Panc1 (cell line): ENCODE data around the gene CHPT1. TPM values are rescaled to one million over a fixed set of nuclear protein-coding genes. Genes with fewer than 3 reads are reported as not detected.

ENCODE experiments used
- ATAC-seq: fragments of 200-7000 bp; cut with Tn5 transposase; 2 replicates; pipeline ENCODE4 v1.9.1; 2020; ENCODE audit warnings: mild to moderate bottlenecking, moderate library complexity
- BruUV-seq: library from RNA; stranded (reverse); fragments of 400-500 nt; replicated peaks from 2 replicates; lab custom pipeline; 2021; lab: Mats Ljungman, UMichigan
- CTCF ChIA-PET: fragments of 300-600 bp; sonication (Branson Sonifier 250); formaldehyde crosslinking; loops from one replicate; lab custom pipeline; 2022; ENCODE audit warnings: antibody characterized with exemption; lab: Charles Lee
- POLR2A ChIA-PET: fragments of 300-600 bp; sonication (Branson Sonifier 250); formaldehyde crosslinking; loops from one replicate; lab custom pipeline; 2022; ENCODE audit warnings: antibody characterized with exemption; lab: Charles Lee
- DNase-seq: peaks from one replicate; pipeline ENCODE4 v3.0.0-alpha.2; 2010; ENCODE audit warnings: low read depth, low spot score
- H3K27ac ChIP-seq: 2 replicates; pipeline ENCODE4 v1.5.1; 2011; ENCODE audit warnings: mild to moderate bottlenecking, low read length, inconsistent platforms
- H3K27me3 ChIP-seq: fragments of 200-500 bp; sonication (Bioruptor generic); 2 replicates; pipeline ENCODE4 v1.6.0; 2014; ENCODE audit warnings: low read length, inconsistent platforms; ENCODE audit not compliant: control insufficient read depth, insufficient read depth
- H3K36me3 ChIP-seq: fragments of 200-500 bp; sonication (Bioruptor generic); 2 replicates; pipeline ENCODE4 v1.5.1; 2014; ENCODE audit warnings: inconsistent platforms, mild to moderate bottlenecking, low read length, moderate library complexity; ENCODE audit not compliant: control insufficient read depth, insufficient read depth
- H3K4me1 ChIP-seq: 2 replicates; pipeline ENCODE4 v1.5.1; 2011; ENCODE audit warnings: inconsistent platforms, mild to moderate bottlenecking, low read length, moderate library complexity; ENCODE audit not compliant: control insufficient read depth, insufficient read depth
- H3K4me3 ChIP-seq, 2 experiments: 2 replicates each; pipeline ENCODE4 v1.5.1; 2011 to 2012; ENCODE audit warnings: low read depth in 2 of 2, low read length in 2 of 2, mild to moderate bottlenecking in 2 of 2, inconsistent platforms in 1 of 2, moderate library complexity in 1 of 2
- H3K9me3 ChIP-seq: fragments of 200-500 bp; sonication (Bioruptor generic); 2 replicates; pipeline ENCODE4 v1.5.1; 2014; ENCODE audit warnings: low read depth, mild to moderate bottlenecking, inconsistent platforms, low read length, moderate library complexity; ENCODE audit not compliant: control insufficient read depth, insufficient read depth
- POLR2AphosphoS5 ChIP-seq: IDR thresholded peaks from 2 replicates; pipeline ENCODE4 v1.6.1; 2012; ENCODE audit warnings: mild to moderate bottlenecking, low read depth, low read length, moderate library complexity
- SIN3A ChIP-seq: IDR thresholded peaks from 2 replicates; pipeline ENCODE4 v1.6.1; 2012; ENCODE audit warnings: low read depth, mild to moderate bottlenecking, low read length, moderate library complexity, borderline replicate concordance; ENCODE audit not compliant: insufficient read depth
- TCF7L2 ChIP-seq: IDR thresholded peaks from 2 replicates; pipeline ENCODE4 v1.6.1; 2011; ENCODE audit warnings: mild to moderate bottlenecking, low read depth, low read length, inconsistent platforms
- in situ Hi-C: cut with HindIII; loops from 2 replicates; pipeline ENCODE4 v1.10.0; 2016; ENCODE audit warnings: low sequenced_read_pairs, low pct_unique_long_range_greater_than_20kb
- intact Hi-C: fragments of 100-400 bp; cut with micrococcal nuclease; formaldehyde crosslinking; loops from one replicate; pipeline ENCODE4 v1.10.0; 2022; ENCODE audit not compliant: unreplicated experiment
- total RNA-seq: library from RNA; stranded (reverse); gene quantifications from one replicate; pipeline ENCODE4 v1.2.1, GENCODE V29; 2021; ENCODE audit not compliant: unreplicated experiment
- TF ChIP-seq, protein P1 (sequence below): fragments of 450-650 bp; IDR thresholded peaks from 2 replicates; pipeline ENCODE4 v1.5.1; 2017; ENCODE audit warnings: mild to moderate bottlenecking
- TF ChIP-seq, protein P2 (sequence below), 2 experiments: IDR thresholded peaks; 2 replicates each; pipeline ENCODE4 v1.6.1; 2011 to 2012; ENCODE audit warnings: low read depth in 2 of 2, control low read depth in 1 of 2, low read length in 1 of 2, mild to moderate bottlenecking in 1 of 2, moderate library complexity in 1 of 2; ENCODE audit not compliant: insufficient read depth in 1 of 2

The CHPT1 gene
- total RNA-seq, 1 experiment from 2014 or later = 78.3 TPM

DNA sequence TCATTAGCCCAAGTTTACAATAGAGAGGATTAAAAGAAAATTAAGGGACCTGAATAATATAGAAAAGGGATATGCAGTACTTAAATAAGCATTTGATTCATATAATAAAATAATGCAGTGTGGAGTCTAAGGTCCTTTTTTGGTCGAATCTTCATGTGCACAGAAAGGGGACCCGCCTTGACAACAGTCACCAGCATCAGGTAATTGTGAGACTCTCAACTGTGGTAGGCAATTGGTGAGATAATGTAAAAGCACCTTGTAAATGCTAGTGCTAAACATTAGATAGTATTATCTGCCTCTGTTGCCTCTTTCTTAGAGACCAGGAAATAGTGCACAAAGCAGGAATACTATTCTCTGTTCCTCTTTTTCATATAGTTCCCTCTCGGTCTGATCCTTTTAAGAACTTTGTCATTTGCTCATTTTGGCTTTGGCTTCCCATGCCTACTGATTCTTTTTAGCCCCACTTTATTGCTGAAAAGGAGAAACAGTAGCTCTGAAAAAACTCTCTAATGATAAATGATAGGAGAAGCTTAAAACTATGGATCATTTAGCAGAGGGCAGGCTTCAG lies 17.5 kb downstream of the CHPT1 start:
- BruUV-seq = no TSS peak
- Histone ChIP-seq H3K27me3 (no peaks in the 10 kb centered on the region), H3K27ac (peak overlapping the region; percentile 89; the same call in 1 of the 2 replicates), H3K4me3 (no peak overlapping the region), H3K4me1 (peaks cover 16% of the 10 kb centered on the region), H3K36me3 (peaks cover 9% of the 10 kb centered on the region), H3K9me3 (no peaks in the 10 kb centered on the region)
- in situ Hi-C loops = no loop called here
- intact Hi-C loops = no loop called here
- ChIA-PET CTCF (no interaction called here), POLR2A (interaction anchor here (0.6 kb wide), 1 partner anchor 1301 kb away, joined by 3 read pairs; no protein-coding TSS in a partner anchor)
- no peak for DNase-seq
- ATAC-seq = no peak
- no peak for TF ChIP-seq POLR2AphosphoS5
- TF ChIP-seq TCF7L2 = no peak
- TF ChIP-seq, protein P1, sequence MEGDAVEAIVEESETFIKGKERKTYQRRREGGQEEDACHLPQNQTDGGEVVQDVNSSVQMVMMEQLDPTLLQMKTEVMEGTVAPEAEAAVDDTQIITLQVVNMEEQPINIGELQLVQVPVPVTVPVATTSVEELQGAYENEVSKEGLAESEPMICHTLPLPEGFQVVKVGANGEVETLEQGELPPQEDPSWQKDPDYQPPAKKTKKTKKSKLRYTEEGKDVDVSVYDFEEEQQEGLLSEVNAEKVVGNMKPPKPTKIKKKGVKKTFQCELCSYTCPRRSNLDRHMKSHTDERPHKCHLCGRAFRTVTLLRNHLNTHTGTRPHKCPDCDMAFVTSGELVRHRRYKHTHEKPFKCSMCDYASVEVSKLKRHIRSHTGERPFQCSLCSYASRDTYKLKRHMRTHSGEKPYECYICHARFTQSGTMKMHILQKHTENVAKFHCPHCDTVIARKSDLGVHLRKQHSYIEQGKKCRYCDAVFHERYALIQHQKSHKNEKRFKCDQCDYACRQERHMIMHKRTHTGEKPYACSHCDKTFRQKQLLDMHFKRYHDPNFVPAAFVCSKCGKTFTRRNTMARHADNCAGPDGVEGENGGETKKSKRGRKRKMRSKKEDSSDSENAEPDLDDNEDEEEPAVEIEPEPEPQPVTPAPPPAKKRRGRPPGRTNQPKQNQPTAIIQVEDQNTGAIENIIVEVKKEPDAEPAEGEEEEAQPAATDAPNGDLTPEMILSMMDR = no peak
- TF ChIP-seq SIN3A = no peak
- TF ChIP-seq, protein P2, sequence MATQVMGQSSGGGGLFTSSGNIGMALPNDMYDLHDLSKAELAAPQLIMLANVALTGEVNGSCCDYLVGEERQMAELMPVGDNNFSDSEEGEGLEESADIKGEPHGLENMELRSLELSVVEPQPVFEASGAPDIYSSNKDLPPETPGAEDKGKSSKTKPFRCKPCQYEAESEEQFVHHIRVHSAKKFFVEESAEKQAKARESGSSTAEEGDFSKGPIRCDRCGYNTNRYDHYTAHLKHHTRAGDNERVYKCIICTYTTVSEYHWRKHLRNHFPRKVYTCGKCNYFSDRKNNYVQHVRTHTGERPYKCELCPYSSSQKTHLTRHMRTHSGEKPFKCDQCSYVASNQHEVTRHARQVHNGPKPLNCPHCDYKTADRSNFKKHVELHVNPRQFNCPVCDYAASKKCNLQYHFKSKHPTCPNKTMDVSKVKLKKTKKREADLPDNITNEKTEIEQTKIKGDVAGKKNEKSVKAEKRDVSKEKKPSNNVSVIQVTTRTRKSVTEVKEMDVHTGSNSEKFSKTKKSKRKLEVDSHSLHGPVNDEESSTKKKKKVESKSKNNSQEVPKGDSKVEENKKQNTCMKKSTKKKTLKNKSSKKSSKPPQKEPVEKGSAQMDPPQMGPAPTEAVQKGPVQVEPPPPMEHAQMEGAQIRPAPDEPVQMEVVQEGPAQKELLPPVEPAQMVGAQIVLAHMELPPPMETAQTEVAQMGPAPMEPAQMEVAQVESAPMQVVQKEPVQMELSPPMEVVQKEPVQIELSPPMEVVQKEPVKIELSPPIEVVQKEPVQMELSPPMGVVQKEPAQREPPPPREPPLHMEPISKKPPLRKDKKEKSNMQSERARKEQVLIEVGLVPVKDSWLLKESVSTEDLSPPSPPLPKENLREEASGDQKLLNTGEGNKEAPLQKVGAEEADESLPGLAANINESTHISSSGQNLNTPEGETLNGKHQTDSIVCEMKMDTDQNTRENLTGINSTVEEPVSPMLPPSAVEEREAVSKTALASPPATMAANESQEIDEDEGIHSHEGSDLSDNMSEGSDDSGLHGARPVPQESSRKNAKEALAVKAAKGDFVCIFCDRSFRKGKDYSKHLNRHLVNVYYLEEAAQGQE (IDR thresholded peaks at IDR 0.05; ENCODE audit: insufficient read depth in 1 of 2, low read depth in 2 of 2, low read length in 1 of 2) = no peak

DNA sequence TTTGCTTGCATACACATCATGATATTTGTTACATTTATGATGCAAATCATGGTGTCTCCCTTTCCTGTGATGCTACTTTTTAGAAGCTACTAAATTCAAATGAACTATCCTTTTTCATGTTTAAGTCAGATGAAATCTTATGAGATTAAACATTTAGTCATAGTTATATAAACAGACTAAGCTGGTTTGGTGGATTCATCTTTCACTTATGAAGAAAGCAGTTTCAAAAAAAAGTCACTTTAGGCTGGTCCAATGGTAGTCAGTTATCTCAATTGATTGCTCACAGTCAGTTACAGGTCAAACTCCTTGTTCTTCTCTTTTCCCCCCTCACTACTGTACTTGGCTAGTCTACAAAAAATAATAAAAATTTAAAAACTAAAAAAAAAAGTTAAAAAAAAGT lies 22.1 kb downstream of the CHPT1 start:
- Histone ChIP-seq H3K36me3 (peaks cover 16% of the 10 kb centered on the region), H3K9me3 (no peaks in the 10 kb centered on the region), H3K27ac (no peak overlapping the region), H3K4me1 (peaks cover 8% of the 10 kb centered on the region), H3K27me3 (no peaks in the 10 kb centered on the region), H3K4me3 (no peak overlapping the region)
- in situ Hi-C loops (no loop called here), intact Hi-C loops (no loop called here)
- POLR2A ChIA-PET = no interaction called here
- DNase-seq (no peak), ATAC-seq (no peak)
- TF ChIP-seq POLR2AphosphoS5 (no peak), TCF7L2 (no peak), SIN3A (no peak)
- TF ChIP-seq, protein P1 = no peak
- TF ChIP-seq, protein P2 (IDR thresholded peaks at IDR 0.05; ENCODE audit: insufficient read depth in 1 of 2, low read depth in 2 of 2, low read length in 1 of 2) = no peak
- BruUV-seq = no TSS peak
- CTCF ChIA-PET = no interaction called here
